ENCODE measurements around the gene GALNT10. TPM values are rescaled to one million over a fixed set of nuclear protein-coding genes. Genes with fewer than 3 reads are reported as not detected.

The GALNT10 gene
- total and polyA plus RNA-seq, 10 of the 15 experiments (the other 5 are each of a cell fraction or from before 2014, with no cell fraction given): 3.9 to 35.4 (median 15.5) TPM

- H3K9ac ChIP-seq (ENCODE audit: control insufficient read depth, insufficient read depth, low read length): no peak overlapping the region
- RAD21 ChIA-PET (ENCODE audit: unreplicated experiment): no interaction called here
- H3K9me3 ChIP-seq (replicated peaks; ENCODE audit: control insufficient read depth, insufficient read depth, low read length): no peaks in the 10 kb centered on the region
- SMC1A ChIA-PET (ENCODE audit: uncharacterized antibody, unreplicated experiment): no interaction called here
- intact Hi-C loops (cut with micrococcal nuclease; ENCODE audit: unreplicated experiment): no loop called here
- WGBS (ENCODE audit: insufficient coverage, insufficient replicate concordance, low lambda C conversion rate, missing lambda C conversion rate): 10% methylated on average over 4 of the region's 4 CpGs
- no peaks in the 10 kb centered on the region for H3K4me1 ChIP-seq (ENCODE audit: control insufficient read depth, insufficient read depth, low read length)
- BruUV-seq (replicated peaks): no TSS peak
- no peak for ATAC-seq
- DNase-seq (ENCODE audit: low read depth, low spot score): no peak
- no peaks in the 10 kb centered on the region for H3K36me3 ChIP-seq (ENCODE audit: control insufficient read depth in 2 of 2, insufficient read depth in 2 of 2, low read length in 1 of 2)
- no peak overlapping the region for H3K4me2 ChIP-seq (ENCODE audit: control insufficient read depth, insufficient read depth)
- no peak overlapping the region for H2AFZ ChIP-seq (ENCODE audit: control insufficient read depth, low read depth, low read length)
- no peaks in the 10 kb centered on the region for H4K20me1 ChIP-seq (ENCODE audit: control insufficient read depth, insufficient read depth)
- H3K79me2 ChIP-seq (ENCODE audit: control insufficient read depth, insufficient read depth, low read length): no peaks in the 10 kb centered on the region
- FAIRE-seq: no peak
- no peak overlapping the region for H3K27ac ChIP-seq (ENCODE audit: control insufficient read depth, insufficient read depth)
- no peak overlapping the region for H3K4me3 ChIP-seq
- no peak for TF ChIP-seq BCL3 (IDR thresholded peaks at IDR 0.05; ENCODE audit: borderline replicate concordance, insufficient read depth, low read depth, low read length, poor library complexity, severe bottlenecking)
- TF ChIP-seq IRF3 (IDR thresholded peaks at IDR 0.05): no peak
- TF ChIP-seq CEBPB (IDR thresholded peaks at IDR 0.05; ENCODE audit: borderline replicate concordance in 1 of 2, low read depth in 2 of 2, low read length in 2 of 2): no peak
- TF ChIP-seq CEBPZ (IDR thresholded peaks at IDR 0.05; ENCODE audit: low read depth, low read length): no peak
- TF ChIP-seq HDAC2 (IDR thresholded peaks at IDR 0.05): no peak
- CTCF ChIA-PET: interaction anchor here (1.1 kb wide), 1 partner anchor 14 kb away, joined by 3 read pairs; no protein-coding TSS in a partner anchor
- H3K27me3 ChIP-seq (replicated peaks in 1 of 2; ENCODE audit: control insufficient read depth in 2 of 2, insufficient read depth in 2 of 2, low read length in 1 of 2): no peaks in the 10 kb centered on the region
- in situ Hi-C loops (cut with MboI): no loop called here
- POLR2A ChIA-PET: no interaction called here
These were observed 45.3 kb upstream of the GALNT10 start for GRCh38 chr5:154145268-154145667.
